K562 (cell line): Measurements from ENCODE around the gene PRKAG1.

ENCODE experiments used
- ARID1B ChIP-seq: fragments of 450-650 bp; IDR thresholded peaks from 2 replicates; pipeline ENCODE4 v1.6.1; 2016; ENCODE audit warnings: antibody characterized with exemption, mild to moderate bottlenecking, inconsistent platforms
- EZH2 ChIP-seq: IDR thresholded peaks from 2 replicates; pipeline ENCODE4 v1.6.1; 2012; ENCODE audit warnings: low read depth, mild to moderate bottlenecking, inconsistent platforms, low read length, borderline replicate concordance
- GTF2A2 ChIP-seq: IDR thresholded peaks from 2 replicates; pipeline ENCODE4 v1.6.1; 2016; ENCODE audit warnings: mild to moderate bottlenecking, missing genetic modification characterization, missing compliant biosample characterization
- JUN ChIP-seq, 2 experiments: sonication (generic) in 1 of 2; formaldehyde crosslinking in 1 of 2; IDR thresholded peaks; 2 replicates each; pipeline versions ENCODE4 v1.6.1 to v1.8.0; 2012 to 2022; ENCODE audit warnings: borderline replicate concordance in 2 of 2, mild to moderate bottlenecking in 2 of 2, improper control_type of control experiment in 1 of 2, low read depth in 1 of 2, low read length in 1 of 2, missing genetic modification reagents in 1 of 2
- POLR2AphosphoS5 ChIP-seq: IDR thresholded peaks from 2 replicates; pipeline ENCODE4 v1.6.1; 2011; ENCODE audit warnings: mild to moderate bottlenecking, low read depth, low read length, moderate library complexity; ENCODE audit not compliant: control insufficient read depth, insufficient read depth
- REST ChIP-seq, 2 experiments: fragments of 450-650 bp; formaldehyde crosslinking in 1 of 2; IDR thresholded peaks; 2 replicates each; pipeline versions ENCODE4 v1.4.0 to v1.6.1; 2014 to 2020; ENCODE audit warnings: mild to moderate bottlenecking in 2 of 2, borderline replicate concordance in 1 of 2, low read depth in 1 of 2
- ZBED1 ChIP-seq: IDR thresholded peaks from 2 replicates; pipeline ENCODE4 v1.6.1; 2014

GRCh38 chr12:49030714-49031572 is 12.4 kb upstream of the PRKAG1 start:
- TF ChIP-seq JUN (IDR thresholded peaks at IDR 0.05; ENCODE audit: borderline replicate concordance, low read depth, low read length) (no peak), JUN (CRISPR knock-in tag; IDR thresholded peaks at IDR 0.05; ENCODE audit: borderline replicate concordance) (no peak), ZBED1 (no peak), POLR2AphosphoS5 (no peak), REST (IDR thresholded peaks at IDR 0.05; ENCODE audit: borderline replicate concordance) (no peak), REST (CRISPR knock-in tag; IDR thresholded peaks at IDR 0.05; ENCODE audit: low read depth) (no peak), ARID1B (no peak), GTF2A2 (tag) (no peak), EZH2 (no peak)
